DMS79 (cell line): ENCODE measurements around the gene CDH13.

Experiments used
- DNase-seq: peaks from one replicate; lab custom pipeline; 2025; lab: John Stamatoyannopoulos, UW

The CDH13 gene

GRCh38 chr16:82792693-82793092 is 165.9 kb downstream of the CDH13 start:
- DNase-seq = no peak

DNA sequence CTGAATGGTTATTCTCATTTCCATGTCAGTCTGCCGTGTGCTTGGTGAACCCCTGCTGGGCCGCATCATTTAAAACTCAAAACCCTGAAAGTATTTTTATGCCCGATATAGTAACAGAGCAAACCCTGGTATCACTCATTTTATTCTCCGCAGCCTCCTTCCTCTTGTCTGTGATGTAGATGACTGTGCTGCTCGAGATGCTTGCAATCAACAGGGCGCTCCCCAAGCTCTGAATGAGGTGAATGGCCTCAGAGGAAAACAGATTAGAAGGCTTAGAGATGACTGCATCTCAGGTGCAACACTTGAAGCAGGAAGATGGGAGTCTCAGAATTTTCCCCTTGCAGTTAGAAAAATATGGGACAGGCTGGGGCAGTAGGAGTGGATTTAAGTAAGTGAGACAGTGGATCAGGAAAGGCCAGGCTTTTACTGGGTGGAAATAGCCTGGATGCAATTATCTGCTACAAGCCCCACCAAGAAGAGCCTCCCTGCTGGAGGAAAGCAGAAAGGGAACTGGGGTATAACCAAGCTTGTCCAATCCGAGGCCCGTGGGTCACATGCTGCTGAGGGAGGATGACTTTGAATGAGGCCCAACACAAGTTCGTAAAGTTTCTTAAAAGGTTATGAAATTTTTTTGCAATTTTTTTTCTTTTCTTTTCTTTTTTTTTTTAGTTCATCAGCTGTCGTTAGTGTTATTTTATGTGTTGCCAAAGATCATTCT is 166.9 kb downstream of the CDH13 start:
- no peak for DNase-seq

GRCh38 chr16:82796047-82796446 is 169.3 kb downstream of the CDH13 start:
- no peak for DNase-seq

- DNase-seq = no peak
These were observed 174.6 kb downstream of the CDH13 start for GRCh38 chr16:82801361-82801760.

DNA sequence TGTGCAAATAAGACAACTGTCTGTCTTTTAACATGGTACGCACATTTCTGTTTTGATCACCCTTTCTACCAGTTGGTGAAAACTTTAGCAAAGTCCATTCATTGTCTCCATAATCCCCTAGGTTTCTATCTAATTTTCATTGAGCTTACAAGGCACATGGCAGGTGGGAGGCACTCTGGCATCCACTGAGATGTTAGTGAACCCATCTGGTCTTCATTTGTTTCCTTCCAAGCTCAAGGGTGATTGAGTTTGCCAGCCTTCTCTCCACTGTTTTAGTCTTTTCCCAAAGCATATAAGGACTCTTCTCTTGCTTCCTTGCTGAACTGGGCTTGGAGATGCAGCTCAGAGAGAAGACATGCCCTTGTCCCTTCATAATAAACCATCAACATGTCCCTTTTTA is 179.1 kb downstream of the CDH13 start:
- no peak for DNase-seq

GRCh38 chr16:82807311-82807710 is 180.5 kb downstream of the CDH13 start:
- DNase-seq = no peak

DNA sequence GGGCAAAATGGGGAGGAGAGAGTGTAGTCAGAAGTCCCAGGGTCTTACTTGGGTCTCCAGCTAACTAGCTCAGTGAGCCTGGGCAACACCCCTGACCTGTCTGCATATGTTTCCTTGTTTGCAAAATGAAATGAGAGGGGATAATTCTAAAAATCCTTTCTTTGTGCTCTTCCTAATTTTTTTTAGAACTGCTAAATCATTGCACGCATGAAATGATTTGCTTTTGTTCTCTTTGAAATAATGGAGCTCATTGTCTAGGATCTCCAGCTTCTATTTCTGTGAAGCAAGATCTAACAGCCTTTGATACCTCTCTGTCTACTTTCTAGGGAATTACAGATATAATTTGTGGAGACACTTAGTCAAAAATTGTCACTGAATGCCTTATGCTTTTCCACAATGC is 181.3 kb downstream of the CDH13 start:
- no peak for DNase-seq

DNA sequence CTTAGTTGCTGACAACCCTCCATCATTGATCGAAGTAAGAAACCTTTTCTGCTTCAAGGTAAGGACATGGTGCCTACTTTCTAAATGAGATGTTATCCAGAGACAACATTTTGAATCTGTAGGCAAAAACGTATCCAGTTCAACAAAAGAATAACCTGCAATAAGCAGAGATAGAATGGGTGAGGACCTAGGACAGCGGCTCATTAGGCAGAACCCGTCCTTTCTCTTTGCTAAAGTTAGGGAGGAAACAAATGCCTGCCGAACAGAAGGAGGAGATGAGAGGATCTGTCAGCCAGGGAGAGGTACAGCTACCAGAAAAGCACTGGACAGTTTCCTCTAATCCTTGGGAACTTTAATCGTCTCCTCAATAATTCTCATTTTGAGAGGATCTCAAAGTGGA is 183.3 kb downstream of the CDH13 start:
- DNase-seq = no peak

DNA sequence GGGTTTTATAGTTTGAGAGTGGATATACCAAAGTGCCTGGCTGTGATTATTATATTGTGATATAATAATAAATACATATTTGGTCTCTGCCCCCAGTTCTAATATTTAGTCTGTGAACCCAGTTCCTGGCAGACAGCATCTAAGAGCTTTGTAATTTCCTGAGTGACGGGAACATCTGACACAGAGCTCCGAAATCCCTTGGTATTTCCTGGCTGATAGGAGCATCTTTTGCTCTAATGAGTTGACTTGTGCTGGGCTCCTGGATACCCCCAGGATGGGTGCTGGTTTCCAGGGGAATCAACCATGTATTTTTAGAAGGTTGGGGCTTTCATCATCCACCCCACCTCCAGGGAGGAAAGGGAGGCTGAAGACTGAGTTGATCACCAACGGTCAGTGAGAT is 187.3 kb downstream of the CDH13 start:
- no peak for DNase-seq

GRCh38 chr16:82819286-82819685 is 192.5 kb downstream of the CDH13 start:
- no peak for DNase-seq

DNA sequence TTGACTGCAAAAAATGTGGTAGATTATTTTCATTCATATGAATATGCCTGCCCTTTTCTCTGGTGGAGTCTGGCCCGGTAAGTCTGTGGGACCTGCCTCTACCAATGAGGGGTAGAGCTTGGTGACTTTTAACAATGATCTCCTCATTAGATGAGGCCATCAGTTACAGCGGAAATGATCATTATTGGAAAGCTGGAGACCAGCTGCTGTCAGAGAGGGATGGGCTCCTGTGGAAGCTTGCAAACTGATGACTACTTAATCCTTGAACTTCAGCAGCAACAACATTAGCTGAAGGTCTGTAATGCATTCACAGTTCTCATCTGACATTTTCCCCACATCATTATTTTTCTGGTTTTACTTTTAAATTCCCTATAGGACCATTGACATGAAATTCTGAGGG is 194.1 kb downstream of the CDH13 start:
- DNase-seq = no peak

- DNase-seq = no peak
These were observed 197.6 kb downstream of the CDH13 start for GRCh38 chr16:82824408-82824807.

DNA sequence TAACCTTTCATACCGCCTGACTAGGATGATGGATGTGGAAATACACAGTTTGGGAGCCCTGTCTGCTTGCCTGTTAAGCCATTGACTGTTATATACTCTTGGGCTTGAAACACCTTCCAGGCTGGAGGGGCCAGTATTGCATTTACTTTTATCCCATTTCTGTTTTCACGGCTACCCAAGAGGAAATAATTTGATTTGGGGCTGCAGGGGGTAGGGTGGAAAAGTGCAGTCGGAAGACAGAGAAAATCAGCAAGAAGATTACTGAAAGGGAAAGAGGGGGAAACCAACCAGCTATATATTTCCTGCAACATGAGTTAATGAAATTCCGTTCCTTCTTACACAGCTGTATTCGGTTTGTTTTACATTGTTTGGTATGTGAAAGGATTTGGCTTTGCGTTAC is 202.5 kb downstream of the CDH13 start:
- DNase-seq = no peak

- DNase-seq = no peak
These were observed 204.2 kb downstream of the CDH13 start for GRCh38 chr16:82830944-82831343.

DNA sequence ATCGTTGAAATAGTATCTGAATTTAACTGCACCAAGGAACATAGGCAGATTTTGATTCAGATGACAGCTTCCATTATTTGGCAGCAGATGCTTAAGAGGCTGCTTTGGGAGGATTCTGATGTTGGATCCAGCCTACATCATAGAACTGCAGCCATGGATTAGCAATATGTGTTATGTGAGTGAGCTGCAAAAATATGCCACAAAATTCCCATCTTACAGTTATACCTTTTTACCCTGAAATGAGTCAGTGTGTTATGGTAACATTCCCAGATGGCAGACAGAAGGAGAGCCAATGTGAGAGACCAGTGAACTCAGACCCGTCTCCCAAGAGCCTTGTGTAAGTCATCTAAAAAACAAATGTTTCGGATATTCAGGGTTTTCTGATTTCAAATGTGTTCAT is 206.1 kb downstream of the CDH13 start:
- no peak for DNase-seq

DNA sequence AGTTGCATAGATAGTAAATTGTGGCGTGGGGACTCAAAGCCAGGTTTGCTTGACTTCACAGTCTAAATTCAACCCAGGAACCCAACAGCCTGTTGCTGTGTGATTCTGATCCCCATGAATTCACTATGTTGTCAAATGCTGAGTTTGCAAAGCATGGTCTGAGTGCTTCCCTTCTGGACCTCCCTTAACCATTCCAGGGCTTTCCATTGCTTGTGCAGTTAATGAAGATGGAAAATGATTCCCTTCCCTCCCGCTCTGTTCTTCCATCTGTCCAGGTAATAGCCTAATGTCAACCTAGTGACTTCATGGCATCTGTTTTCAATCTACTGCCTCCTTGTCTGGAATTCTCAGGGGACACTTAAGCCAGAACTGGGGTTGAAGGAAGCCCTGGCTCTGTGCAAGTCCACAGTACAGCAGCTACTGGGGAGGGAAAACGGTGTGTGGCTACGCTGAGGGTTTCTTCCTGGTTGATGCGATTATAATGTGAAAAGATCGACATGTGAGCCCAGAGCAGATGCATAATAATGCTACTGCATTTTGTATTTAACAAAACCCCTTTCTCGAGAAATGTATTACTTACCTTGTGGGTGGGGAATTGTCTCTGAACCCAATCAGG is 206.7 kb downstream of the CDH13 start:
- DNase-seq = no peak

DNA sequence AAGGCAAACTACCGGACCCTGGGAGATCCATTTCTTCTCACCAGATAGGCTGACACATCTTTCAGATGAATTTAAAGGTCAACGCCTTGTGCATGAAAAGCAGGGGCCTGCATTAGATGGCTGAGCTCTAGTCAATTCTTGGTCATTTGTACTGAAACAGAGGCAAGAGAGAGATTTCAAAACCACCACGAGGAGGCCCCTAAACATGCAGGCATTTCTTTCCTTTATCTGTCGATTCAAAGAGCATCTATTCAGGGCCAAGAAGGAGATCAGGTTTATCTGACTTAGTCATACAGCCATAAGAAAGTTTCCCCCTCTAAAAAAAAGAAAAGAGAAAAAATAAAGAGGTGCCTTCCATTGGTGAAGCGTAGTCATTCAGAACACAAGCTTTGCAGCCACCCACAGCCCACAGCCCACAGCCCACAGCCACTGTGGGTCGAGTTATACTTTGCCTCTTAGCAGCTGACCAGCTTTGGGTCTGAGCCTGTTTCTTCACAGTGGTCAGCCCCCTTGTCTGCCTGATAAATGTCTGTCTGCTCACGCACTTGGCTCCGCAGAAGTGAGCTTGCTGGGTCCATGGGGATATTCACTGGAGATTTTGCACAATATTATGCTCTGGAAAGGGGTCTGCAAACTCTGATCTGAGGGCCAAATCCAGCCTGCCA is 207.5 kb downstream of the CDH13 start:
- DNase-seq = no peak

GRCh38 chr16:82835487-82836155 is 208.9 kb downstream of the CDH13 start:
- no peak for DNase-seq

DNA sequence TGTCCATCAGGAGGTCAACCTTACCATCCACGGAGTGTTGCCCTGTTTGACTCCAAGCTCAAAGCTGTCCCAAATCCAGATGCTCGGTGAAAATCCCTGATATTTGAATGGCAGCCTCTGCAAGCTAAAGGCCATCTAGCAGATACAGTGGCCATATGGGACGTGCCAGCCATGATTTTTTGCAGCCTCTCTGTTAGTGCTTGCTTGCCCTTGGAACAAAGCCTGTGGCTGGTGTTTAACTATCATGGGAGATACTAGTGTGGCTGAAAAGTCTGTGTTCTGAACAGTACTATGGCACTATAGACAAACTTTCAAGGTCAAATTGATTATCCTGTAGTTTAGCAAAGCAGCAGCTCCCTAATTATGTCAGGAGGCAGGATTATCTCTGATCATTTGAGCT is 214.3 kb downstream of the CDH13 start:
- no peak for DNase-seq

DNA sequence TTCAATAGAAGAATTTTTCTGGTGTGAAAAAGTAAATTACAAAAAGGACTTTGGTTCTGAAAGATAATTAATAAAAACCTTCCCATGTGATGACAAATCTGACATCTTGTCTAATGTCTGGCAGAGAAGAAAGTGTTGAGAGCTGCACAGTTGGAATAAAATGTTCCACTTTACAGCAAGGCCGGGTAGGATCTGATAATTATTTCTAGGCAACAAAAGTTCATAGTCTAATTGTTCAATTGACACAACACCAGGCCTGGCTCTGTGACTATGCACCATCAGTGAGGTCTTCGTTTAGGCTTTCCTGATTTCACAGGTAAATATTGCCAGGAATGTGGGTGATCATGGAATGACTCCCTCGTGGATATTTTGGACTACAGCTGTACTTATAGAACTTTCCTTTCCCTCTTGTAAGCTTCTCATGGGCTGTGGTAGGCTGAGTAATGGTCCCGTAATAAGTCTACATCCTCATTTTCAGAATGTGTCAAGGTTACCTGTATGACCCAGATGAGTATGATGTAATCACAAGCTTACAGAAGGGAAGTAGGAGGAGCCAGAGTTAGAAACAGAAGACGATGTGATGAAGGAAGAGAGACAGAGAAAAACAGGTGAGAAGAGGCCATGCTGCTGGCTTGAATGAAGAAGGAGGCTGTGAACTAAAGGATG is 217.0 kb downstream of the CDH13 start:
- no peak for DNase-seq

- no peak for DNase-seq
These were observed 218.3 kb downstream of the CDH13 start for GRCh38 chr16:82845116-82845515.

DNA sequence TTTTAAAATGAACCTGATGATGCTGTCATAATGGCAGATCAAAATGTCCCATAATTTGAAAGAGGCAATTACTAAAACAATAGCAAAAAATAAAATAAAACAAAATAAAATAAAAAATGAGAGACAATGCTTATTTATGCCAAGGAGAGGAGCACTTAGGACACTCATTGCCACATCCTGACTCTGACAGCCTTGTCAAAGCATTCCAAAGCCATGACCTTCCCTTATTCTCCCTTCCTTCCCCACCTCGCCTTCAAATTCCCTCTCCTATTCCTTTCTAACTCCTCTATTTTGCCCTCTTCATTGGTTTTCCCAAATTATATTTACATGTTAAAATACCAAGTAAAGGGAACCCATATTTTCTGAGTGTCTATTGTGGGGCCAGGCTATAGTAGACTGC is 220.0 kb downstream of the CDH13 start:
- DNase-seq = no peak
